Stimulated activated CD4-positive, alpha-beta T cell treated with anti-CD3 and anti-CD28 coated beads, TNF-alpha, amount 100 ng/mL, for 48 hours (primary cell): ENCODE results near the gene IPO11.

Experiments used
- DNase-seq, 3 donors: peaks; one replicate each; pipeline ENCODE4 v3.0.0-alpha.2; 2020; ENCODE audit warnings: low read depth in 3 of 3

IPO11 gene

GRCh38 chr5:62568800-62569432 is 156.4 kb downstream of the IPO11 start:
- no peak for DNase-seq

DNA sequence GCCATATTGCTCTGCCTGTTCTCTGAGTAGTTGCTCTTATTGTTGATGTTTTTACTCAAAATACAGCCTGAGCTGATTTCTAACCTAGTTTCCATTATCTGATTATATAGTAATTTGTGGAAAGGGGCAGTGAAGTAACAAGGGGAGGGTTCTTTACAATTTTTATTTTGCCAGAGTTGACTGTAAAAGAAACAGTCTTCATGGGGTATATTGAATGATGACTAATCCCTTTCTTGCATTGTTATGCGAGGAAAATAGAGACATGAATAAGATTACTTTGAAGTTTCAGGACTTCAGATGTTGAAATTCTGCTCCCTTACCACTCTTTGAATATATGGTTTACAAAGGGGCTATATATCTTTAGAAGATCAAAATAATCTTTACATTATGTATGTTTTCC is 156.9 kb downstream of the IPO11 start:
- no peak for DNase-seq

- DNase-seq, result no peak
These were observed 160.5 kb downstream of the IPO11 start for GRCh38 chr5:62572918-62573514.

GRCh38 chr5:62574599-62574998 is 162.0 kb downstream of the IPO11 start:
- no peak for DNase-seq

GRCh38 chr5:62575066-62575465 is 162.5 kb downstream of the IPO11 start:
- no peak for DNase-seq

- DNase-seq, result no peak
These were observed 162.9 kb downstream of the IPO11 start for GRCh38 chr5:62575489-62575888.

- no peak for DNase-seq
These were observed 164.1 kb downstream of the IPO11 start for GRCh38 chr5:62576570-62577170.

DNA sequence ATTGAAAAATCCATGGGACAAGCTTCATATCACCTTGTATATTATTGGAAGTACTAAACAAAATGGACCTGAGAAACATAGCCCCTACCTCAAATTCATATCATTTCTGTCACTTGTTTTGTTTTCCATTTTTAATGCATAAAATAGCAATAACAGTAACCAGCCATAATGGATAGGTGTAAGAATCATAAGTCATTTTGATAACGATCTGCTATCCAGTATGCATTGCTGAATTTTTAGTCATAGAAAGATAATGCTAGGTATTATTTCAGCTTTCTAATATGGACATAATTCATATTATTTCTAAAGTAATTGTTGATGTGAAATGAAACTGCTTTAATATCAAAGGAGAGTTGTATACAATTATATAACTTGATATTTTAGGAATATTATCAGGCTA is 164.9 kb downstream of the IPO11 start:
- no peak for DNase-seq

- DNase-seq, result no peak
These were observed 166.0 kb downstream of the IPO11 start, which contains the start of gene LRRC70 for GRCh38 chr5:62578540-62578939. LRRC70 (plus strand) TSS chr5:62578819; CDS start chr5:62579439, 620 bp downstream.

DNA sequence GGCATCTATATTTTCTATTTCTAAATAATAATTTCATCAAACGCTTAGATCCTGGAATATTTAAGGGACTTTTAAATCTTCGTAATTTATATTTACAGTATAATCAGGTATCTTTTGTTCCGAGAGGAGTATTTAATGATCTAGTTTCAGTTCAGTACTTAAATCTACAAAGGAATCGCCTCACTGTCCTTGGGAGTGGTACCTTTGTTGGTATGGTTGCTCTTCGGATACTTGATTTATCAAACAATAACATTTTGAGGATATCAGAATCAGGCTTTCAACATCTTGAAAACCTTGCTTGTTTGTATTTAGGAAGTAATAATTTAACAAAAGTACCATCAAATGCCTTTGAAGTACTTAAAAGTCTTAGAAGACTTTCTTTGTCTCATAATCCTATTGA is 167.2 kb downstream of the IPO11 start:
- no peak for DNase-seq

GRCh38 chr5:62581836-62582597 is 169.5 kb downstream of the IPO11 start:
- no peak for DNase-seq

DNA sequence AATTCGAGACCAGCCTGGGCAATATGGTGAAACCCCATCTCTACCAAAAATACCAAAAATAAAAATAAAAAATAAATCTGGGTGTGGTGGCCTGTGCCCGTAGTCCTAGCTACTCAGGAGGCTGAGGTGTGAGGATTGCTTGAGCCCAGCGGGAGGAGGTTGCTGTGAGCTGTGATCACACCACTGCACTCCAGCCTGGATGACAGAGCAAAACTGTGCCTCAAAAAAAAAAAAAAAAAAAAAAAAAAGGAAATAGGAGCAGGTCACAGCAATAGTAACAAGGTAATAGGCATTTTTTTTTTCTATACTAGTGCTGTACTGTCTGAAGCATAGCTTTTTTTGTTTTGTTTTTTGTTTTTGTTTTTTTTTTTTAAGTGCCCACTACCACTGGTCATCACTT is 171.8 kb downstream of the IPO11 start:
- DNase-seq, result no peak

DNA sequence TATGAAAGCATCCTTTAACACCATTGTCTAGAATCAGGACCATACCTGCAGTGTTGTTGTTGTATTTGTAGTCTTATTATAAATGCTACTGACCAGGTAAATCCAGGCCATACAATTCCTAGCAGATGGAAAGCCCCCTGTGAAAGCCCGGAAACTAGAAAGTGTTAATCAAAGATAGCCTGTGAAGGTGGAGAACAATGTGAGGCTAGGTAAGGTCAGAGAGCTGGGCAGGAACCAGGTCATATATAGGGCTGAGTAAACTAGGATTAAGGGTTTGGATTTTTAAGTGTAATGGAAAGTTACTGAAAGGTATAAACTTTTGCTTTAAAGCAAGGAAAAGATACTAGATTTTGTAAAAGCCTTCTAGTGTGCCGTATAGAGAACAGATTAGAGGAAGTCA is 172.7 kb downstream of the IPO11 start:
- DNase-seq, result no peak

- no peak for DNase-seq
These were observed 173.2 kb downstream of the IPO11 start for GRCh38 chr5:62585751-62586150.

DNA sequence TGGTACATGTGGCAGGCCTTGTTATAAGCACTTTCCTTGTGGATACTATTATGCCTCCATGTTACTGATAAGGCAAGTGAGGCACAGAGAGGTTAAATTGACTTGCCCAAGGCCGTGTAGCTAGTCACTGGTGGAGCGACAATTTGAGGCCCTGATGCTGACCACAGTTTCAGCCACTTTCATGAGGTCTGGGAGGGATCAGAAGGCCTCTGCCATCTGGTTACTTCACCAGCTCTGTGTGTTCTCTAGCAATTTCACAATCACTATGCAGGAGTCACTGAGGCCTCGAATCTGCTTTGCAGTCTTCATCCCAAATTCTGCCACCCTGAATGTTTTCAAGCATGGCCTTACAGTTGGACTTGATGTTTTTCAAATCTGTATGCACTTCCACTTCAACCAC is 175.2 kb downstream of the IPO11 start:
- DNase-seq, result no peak

GRCh38 chr5:62588668-62589067 is 176.1 kb downstream of the IPO11 start:
- no peak for DNase-seq

DNA sequence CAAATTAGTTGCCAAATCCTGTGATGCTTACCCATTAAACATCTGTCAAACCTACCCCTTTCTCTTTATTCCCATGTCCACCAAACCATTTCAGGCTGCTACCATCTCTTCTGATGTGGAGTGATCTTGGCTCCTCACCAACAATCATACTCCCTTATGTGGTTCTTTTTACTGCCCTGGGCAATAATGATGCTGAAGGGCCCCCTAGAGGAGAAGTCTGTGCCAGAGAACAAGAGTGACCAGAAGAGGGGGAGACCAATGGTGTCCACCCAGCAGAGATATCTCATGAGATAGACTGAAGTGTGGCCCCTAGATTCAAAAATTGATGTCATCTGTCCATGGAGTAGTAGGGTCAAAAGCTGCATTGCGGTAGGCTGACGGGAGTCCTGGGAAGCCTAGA is 176.9 kb downstream of the IPO11 start:
- DNase-seq, result no peak

- no peak for DNase-seq
These were observed 177.8 kb downstream of the IPO11 start for GRCh38 chr5:62590387-62590786.

DNA sequence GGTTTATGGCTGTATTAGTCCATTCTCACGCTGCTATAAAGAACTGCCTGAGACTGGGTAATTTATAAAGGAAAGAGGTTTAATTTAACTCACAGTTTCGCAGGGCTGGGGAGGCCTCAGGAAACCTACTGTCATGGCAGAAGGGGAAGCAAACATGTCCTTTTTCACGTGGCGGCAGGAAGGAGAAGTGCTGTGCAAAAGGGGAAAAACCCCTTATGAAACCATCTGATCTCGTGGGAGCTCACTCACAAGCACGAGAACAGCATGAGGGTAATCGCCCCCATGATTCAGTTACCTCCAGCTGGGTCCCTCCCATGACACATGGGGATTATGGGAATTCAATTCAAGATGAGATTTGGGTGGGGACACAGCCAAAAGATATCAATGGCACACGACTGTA is 180.0 kb downstream of the IPO11 start:
- DNase-seq, result no peak

DNA sequence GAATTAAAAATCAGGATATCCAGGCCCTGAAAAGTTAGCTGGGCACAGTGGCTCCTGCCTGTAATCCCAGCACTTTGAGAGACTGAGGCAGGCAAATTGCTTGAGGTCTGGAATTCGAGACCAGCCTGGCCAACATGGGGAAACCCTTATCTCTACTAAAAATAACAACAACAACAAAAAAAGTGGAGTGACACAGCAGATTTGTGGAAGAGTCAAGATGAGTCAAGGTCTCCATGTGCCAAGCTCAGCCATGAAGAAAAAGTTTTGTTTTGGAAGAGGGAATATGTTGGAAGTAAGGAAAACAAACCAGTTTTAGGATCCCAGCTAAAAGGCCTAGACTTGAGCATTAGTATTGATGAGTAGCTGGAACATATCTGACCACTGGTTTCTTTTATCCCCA is 180.8 kb downstream of the IPO11 start:
- DNase-seq, result no peak

DNA sequence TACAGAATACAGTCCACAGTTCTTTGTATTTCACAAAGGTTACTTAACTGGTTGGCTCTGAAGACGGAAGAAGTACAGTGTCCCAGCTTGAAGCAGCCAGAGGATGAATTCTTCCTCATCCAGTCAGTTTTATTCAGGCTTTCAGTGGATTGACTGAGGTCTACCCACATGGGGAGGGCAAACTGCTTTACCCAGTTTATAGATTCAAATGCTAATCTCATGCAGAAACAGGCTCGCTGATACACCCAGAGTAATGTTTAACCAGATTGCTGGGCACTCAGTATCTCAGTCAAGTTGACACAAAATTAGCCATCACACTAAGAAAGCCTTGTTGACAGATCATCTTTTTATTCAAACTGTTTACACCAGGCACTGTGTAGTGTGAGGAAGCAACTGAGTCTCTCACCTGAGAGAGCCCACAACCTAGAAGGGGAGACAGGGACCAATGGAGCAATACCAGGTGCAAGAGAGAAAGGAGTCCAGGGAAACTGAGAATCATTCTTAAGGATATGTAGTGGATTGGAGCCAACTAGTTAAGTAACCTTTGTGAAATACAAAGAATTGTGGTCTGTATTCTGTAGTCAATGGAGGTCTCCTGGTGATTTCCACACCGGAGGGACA is 181.9 kb downstream of the IPO11 start:
- no peak for DNase-seq

GRCh38 chr5:62596096-62596495 is 183.5 kb downstream of the IPO11 start:
- no peak for DNase-seq
